Stimulated activated CD8-positive, alpha-beta memory T cell treated with anti-CD3 and anti-CD28 coated beads, Interleukin-4, amount 100 ng/mL, for 4 hours (primary cell): ENCODE measurements around the gene MYO18B.
"Not testable (repeated sequence)": the region's sequence is repeated elsewhere in the genome, so short reads cannot be mapped to it uniquely, and the experiment has no call there.

Experiments
- DNase-seq, 2 donors: peaks; one replicate each; pipeline ENCODE4 v3.0.0-alpha.2; 2020; ENCODE audit warnings: low read depth in 2 of 2, low spot score in 1 of 2

MYO18B gene

GRCh38 chr22:25741692-25742626 lies at the start of gene MYO18B:
Gene MYO18B (plus strand): TSS chr22:25742188. CDS start chr22:25761093, 18,905 bp downstream.
- no peak for DNase-seq

- no peak for DNase-seq
These were observed 49.4 kb upstream of the MYO18B start for GRCh38 chr22:25692397-25693267.

- no peak for DNase-seq
These were observed 48.8 kb upstream of the MYO18B start for GRCh38 chr22:25693268-25693565.

GRCh38 chr22:25694196-25694907 lies 47.6 kb upstream of the MYO18B start:
- DNase-seq = no peak

- no peak for DNase-seq
These were observed 46.8 kb upstream of the MYO18B start for GRCh38 chr22:25695146-25695545.

GRCh38 chr22:25696763-25697162 lies 45.2 kb upstream of the MYO18B start:
- no peak for DNase-seq

- DNase-seq = no peak
These were observed 44.8 kb upstream of the MYO18B start for GRCh38 chr22:25697181-25697664.

GRCh38 chr22:25697978-25698377 lies 44.0 kb upstream of the MYO18B start:
- DNase-seq = no peak

- DNase-seq = no peak
These were observed 43.5 kb upstream of the MYO18B start for GRCh38 chr22:25698461-25698860.

GRCh38 chr22:25698978-25699377 lies 43.0 kb upstream of the MYO18B start:
- no peak for DNase-seq

- DNase-seq = no peak
These were observed 40.8 kb upstream of the MYO18B start for GRCh38 chr22:25701056-25701780.

GRCh38 chr22:25702040-25702439 lies 39.9 kb upstream of the MYO18B start:
- DNase-seq = no peak

- DNase-seq = no peak
These were observed 39.3 kb upstream of the MYO18B start for GRCh38 chr22:25702571-25703167.

GRCh38 chr22:25704701-25705100 lies 37.3 kb upstream of the MYO18B start:
- no peak for DNase-seq

- no peak for DNase-seq
These were observed 35.8 kb upstream of the MYO18B start for GRCh38 chr22:25706197-25706596.

- not testable (repeated sequence) for DNase-seq
These were observed 33.6 kb upstream of the MYO18B start for GRCh38 chr22:25708430-25708829.

GRCh38 chr22:25709758-25710157 lies 32.2 kb upstream of the MYO18B start:
- no peak for DNase-seq

- DNase-seq = no peak
These were observed 31.5 kb upstream of the MYO18B start for GRCh38 chr22:25710501-25710900.

GRCh38 chr22:25711491-25711890 lies 30.5 kb upstream of the MYO18B start:
- DNase-seq = no peak
